ENCODE data around the gene RAD51B. TPM values are rescaled to one million over a fixed set of nuclear protein-coding genes. Genes with fewer than 3 reads are reported as not detected.

The RAD51B gene
- total and polyA plus RNA-seq, 2 of the 13 experiments (the other 11 are each of a cell fraction or from before 2014, with no cell fraction given) = 7.0 to 9.5 TPM

DNA sequence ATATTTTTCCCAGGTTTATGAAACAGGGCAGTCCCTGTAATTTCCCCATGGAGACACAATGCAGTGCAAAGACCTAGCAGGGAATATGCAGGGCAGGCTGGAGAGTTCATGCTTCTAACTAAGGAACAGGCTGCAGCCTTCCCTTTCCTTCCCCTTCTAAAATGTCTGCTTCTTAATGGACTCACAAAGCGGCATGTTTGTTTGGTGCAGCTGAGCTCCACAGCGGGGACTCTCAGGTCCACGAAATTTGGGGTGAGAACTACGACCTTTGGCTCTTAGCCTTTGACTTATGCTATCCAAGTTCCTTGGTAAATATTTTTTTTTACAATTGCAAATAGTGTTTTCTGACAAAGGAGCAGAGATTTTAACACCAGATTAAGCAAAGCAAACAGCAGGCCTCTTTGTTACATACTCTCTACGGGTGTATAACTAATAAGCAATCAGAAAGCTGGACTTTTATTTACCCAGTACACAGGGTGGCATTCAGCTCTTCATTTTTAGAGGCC, 649.7 kb downstream of the RAD51B start (continued):
- TF ChIP-seq MED1 (CRISPR knock-in tag; IDR thresholded peaks at IDR 0.05) = 0 out of 2 replicates have a peak, but pooled peaks have one; percentile 13
- TF ChIP-seq IRX3 (CRISPR knock-in tag; IDR thresholded peaks at IDR 0.05; ENCODE audit: borderline replicate concordance, low read depth) = peak; percentile 46; the same call in 1 of the 2 replicates
- TF ChIP-seq, protein P1, sequence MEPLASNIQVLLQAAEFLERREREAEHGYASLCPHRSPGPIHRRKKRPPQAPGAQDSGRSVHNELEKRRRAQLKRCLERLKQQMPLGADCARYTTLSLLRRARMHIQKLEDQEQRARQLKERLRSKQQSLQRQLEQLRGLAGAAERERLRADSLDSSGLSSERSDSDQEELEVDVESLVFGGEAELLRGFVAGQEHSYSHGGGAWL (CRISPR knock-in tag; IDR thresholded peaks at IDR 0.05) = no peak
- TF ChIP-seq FOSL2 (CRISPR knock-in tag; IDR thresholded peaks at IDR 0.05) = peak; percentile 34; the same call in 1 of the 2 replicates
- TF ChIP-seq, protein P2, sequence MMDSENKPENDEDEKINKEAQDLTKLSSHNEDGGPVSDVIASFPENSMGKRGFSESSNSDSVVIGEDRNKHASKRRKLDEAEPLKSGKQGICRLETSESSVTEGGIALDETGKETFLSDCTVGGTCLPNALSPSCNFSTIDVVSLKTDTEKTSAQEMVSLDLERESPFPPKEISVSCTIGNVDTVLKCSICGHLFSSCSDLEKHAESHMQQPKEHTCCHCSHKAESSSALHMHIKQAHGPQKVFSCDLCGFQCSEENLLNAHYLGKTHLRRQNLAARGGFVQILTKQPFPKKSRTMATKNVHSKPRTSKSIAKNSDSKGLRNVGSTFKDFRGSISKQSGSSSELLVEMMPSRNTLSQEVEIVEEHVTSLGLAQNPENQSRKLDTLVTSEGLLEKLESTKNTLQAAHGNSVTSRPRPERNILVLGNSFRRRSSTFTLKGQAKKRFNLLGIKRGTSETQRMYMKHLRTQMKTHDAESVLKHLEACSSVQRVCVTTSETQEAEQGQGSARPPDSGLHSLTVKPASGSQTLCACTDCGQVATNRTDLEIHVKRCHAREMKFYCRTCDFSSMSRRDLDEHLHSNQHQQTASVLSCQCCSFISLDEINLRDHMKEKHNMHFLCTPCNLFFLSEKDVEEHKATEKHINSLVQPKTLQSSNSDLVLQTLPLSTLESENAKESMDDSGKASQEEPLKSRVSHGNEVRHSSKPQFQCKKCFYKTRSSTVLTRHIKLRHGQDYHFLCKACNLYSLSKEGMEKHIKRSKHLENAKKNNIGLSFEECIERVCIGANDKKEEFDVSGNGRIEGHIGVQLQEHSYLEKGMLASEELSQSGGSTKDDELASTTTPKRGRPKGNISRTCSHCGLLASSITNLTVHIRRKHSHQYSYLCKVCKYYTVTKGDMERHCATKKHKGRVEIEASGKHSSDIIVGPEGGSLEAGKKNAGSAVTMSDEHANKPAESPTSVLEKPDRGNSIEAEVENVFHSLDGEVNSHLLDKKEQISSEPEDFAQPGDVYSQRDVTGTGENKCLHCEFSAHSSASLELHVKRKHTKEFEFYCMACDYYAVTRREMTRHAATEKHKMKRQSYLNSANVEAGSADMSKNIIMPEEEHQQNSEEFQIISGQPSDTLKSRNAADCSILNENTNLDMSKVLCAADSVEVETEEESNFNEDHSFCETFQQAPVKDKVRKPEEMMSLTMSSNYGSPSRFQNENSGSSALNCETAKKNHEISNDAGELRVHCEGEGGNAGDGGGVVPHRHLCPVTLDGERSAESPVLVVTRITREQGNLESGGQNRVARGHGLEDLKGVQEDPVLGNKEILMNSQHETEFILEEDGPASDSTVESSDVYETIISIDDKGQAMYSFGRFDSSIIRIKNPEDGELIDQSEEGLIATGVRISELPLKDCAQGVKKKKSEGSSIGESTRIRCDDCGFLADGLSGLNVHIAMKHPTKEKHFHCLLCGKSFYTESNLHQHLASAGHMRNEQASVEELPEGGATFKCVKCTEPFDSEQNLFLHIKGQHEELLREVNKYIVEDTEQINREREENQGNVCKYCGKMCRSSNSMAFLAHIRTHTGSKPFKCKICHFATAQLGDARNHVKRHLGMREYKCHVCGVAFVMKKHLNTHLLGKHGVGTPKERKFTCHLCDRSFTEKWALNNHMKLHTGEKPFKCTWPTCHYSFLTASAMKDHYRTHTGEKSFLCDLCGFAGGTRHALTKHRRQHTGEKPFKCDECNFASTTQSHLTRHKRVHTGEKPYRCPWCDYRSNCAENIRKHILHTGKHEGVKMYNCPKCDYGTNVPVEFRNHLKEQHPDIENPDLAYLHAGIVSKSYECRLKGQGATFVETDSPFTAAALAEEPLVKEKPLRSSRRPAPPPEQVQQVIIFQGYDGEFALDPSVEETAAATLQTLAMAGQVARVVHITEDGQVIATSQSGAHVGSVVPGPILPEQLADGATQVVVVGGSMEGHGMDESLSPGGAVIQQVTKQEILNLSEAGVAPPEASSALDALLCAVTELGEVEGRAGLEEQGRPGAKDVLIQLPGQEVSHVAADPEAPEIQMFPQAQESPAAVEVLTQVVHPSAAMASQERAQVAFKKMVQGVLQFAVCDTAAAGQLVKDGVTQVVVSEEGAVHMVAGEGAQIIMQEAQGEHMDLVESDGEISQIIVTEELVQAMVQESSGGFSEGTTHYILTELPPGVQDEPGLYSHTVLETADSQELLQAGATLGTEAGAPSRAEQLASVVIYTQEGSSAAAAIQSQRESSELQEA (CRISPR knock-in tag; IDR thresholded peaks at IDR 0.05; ENCODE audit: not compliant biosample characterization) = no peak
- no peak for TF ChIP-seq ZNF589 (CRISPR knock-in tag; conservative IDR thresholded peaks at IDR 0.05)
- peak; percentile 93 for TF ChIP-seq ISL2 (CRISPR knock-in tag; IDR thresholded peaks at IDR 0.05)
- no peak for TF ChIP-seq DNMT1 (CRISPR knock-in tag; IDR thresholded peaks at IDR 0.05)
- no peak for TF ChIP-seq ZNF788 (CRISPR knock-in tag; IDR thresholded peaks at IDR 0.05; ENCODE audit: borderline replicate concordance)
- TF ChIP-seq, protein P3, sequence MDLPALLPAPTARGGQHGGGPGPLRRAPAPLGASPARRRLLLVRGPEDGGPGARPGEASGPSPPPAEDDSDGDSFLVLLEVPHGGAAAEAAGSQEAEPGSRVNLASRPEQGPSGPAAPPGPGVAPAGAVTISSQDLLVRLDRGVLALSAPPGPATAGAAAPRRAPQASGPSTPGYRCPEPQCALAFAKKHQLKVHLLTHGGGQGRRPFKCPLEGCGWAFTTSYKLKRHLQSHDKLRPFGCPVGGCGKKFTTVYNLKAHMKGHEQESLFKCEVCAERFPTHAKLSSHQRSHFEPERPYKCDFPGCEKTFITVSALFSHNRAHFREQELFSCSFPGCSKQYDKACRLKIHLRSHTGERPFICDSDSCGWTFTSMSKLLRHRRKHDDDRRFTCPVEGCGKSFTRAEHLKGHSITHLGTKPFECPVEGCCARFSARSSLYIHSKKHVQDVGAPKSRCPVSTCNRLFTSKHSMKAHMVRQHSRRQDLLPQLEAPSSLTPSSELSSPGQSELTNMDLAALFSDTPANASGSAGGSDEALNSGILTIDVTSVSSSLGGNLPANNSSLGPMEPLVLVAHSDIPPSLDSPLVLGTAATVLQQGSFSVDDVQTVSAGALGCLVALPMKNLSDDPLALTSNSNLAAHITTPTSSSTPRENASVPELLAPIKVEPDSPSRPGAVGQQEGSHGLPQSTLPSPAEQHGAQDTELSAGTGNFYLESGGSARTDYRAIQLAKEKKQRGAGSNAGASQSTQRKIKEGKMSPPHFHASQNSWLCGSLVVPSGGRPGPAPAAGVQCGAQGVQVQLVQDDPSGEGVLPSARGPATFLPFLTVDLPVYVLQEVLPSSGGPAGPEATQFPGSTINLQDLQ (CRISPR knock-in tag; IDR thresholded peaks at IDR 0.05) = no peak
- peak; percentile 99 for TF ChIP-seq ZNF12 (CRISPR knock-in tag; IDR thresholded peaks at IDR 0.05)
- TF ChIP-seq, protein P4, sequence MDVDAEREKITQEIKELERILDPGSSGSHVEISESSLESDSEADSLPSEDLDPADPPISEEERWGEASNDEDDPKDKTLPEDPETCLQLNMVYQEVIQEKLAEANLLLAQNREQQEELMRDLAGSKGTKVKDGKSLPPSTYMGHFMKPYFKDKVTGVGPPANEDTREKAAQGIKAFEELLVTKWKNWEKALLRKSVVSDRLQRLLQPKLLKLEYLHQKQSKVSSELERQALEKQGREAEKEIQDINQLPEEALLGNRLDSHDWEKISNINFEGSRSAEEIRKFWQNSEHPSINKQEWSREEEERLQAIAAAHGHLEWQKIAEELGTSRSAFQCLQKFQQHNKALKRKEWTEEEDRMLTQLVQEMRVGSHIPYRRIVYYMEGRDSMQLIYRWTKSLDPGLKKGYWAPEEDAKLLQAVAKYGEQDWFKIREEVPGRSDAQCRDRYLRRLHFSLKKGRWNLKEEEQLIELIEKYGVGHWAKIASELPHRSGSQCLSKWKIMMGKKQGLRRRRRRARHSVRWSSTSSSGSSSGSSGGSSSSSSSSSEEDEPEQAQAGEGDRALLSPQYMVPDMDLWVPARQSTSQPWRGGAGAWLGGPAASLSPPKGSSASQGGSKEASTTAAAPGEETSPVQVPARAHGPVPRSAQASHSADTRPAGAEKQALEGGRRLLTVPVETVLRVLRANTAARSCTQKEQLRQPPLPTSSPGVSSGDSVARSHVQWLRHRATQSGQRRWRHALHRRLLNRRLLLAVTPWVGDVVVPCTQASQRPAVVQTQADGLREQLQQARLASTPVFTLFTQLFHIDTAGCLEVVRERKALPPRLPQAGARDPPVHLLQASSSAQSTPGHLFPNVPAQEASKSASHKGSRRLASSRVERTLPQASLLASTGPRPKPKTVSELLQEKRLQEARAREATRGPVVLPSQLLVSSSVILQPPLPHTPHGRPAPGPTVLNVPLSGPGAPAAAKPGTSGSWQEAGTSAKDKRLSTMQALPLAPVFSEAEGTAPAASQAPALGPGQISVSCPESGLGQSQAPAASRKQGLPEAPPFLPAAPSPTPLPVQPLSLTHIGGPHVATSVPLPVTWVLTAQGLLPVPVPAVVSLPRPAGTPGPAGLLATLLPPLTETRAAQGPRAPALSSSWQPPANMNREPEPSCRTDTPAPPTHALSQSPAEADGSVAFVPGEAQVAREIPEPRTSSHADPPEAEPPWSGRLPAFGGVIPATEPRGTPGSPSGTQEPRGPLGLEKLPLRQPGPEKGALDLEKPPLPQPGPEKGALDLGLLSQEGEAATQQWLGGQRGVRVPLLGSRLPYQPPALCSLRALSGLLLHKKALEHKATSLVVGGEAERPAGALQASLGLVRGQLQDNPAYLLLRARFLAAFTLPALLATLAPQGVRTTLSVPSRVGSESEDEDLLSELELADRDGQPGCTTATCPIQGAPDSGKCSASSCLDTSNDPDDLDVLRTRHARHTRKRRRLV (CRISPR knock-in tag; IDR thresholded peaks at IDR 0.05) = no peak
- TF ChIP-seq THAP11 (CRISPR knock-in tag; IDR thresholded peaks at IDR 0.05) = peak; percentile 40

All from HepG2 (cell line).